Activated B cell treated with CpG ODN at 0.5 μM for 24 hours (primary cell): ENCODE measurements around the gene PBX3. TPM values are rescaled to one million over a fixed set of nuclear protein-coding genes. Genes with fewer than 3 reads are reported as not detected.

ENCODE experiments used
- ATAC-seq: fragments of 200-7000 bp; cut with Tn5 transposase; one replicate; pipeline ENCODE4 v1.10.0; 2021; ENCODE audit warnings: low read depth, mild to moderate bottlenecking, moderate library complexity
- CTCF ChIA-PET: fragments of 350-600 bp; sonication (Branson Sonifier 250); formaldehyde crosslinking; loops from one replicate; lab custom pipeline; 2021; ENCODE audit warnings: antibody characterized with exemption; lab: Charles Lee
- POLR2A ChIA-PET: fragments of 350-600 bp; sonication (Branson Sonifier 250); formaldehyde crosslinking; loops from one replicate; lab custom pipeline; 2021; ENCODE audit warnings: antibody characterized with exemption; lab: Charles Lee
- DNase-seq: peaks from one replicate; pipeline ENCODE4 v3.0.0; 2022
- H3K27ac Mint-ChIP-seq: one replicate; pipeline ENCODE4 v1.8.0; 2020; ENCODE audit warnings: mixed read lengths
- H3K27me3 Mint-ChIP-seq: one replicate; pipeline ENCODE4 v1.8.0; 2021; ENCODE audit warnings: mixed read lengths
- H3K36me3 Mint-ChIP-seq: one replicate; pipeline ENCODE4 v1.8.0; 2021; ENCODE audit warnings: low read depth, mixed read lengths
- H3K4me1 Mint-ChIP-seq: one replicate; pipeline ENCODE4 v1.8.0; 2021; ENCODE audit warnings: mixed read lengths
- H3K4me3 Mint-ChIP-seq: one replicate; pipeline ENCODE4 v1.8.0; 2020; ENCODE audit warnings: mild to moderate bottlenecking, mixed read lengths
- H3K9me3 Mint-ChIP-seq: one replicate; pipeline ENCODE4 v1.8.0; 2020; ENCODE audit warnings: mixed read lengths
- intact Hi-C: fragments of 100-400 bp; cut with micrococcal nuclease; formaldehyde crosslinking; loops from one replicate; pipeline ENCODE4 v1.15.1; 2024
- total RNA-seq: library from RNA; stranded (reverse); gene quantifications from 2 replicates; pipeline ENCODE4 v1.2.3, GENCODE V29; 2022
- TF ChIP-seq, protein P1 (sequence below): fragments of 200-600 bp; IDR thresholded peaks from one replicate; pipeline ENCODE4 v1.8.0; 2022; ENCODE audit warnings: antibody characterized with exemption, mild to moderate bottlenecking

The PBX3 gene
- total RNA-seq, 1 donor from 2014 or later, result 37.2 TPM

GRCh38 chr9:125993466-125993865, 246.3 kb downstream of the PBX3 start:
- Mint-ChIP-seq H3K4me3 (no peak overlapping the region), H3K36me3 (no peaks in the 10 kb centered on the region), H3K4me1 (no peaks in the 10 kb centered on the region), H3K9me3 (no peaks in the 10 kb centered on the region), H3K27ac (no peak overlapping the region), H3K27me3 (peaks cover 3% of the 10 kb centered on the region)
- intact Hi-C loops, result no loop called here
- TF ChIP-seq, protein P1, sequence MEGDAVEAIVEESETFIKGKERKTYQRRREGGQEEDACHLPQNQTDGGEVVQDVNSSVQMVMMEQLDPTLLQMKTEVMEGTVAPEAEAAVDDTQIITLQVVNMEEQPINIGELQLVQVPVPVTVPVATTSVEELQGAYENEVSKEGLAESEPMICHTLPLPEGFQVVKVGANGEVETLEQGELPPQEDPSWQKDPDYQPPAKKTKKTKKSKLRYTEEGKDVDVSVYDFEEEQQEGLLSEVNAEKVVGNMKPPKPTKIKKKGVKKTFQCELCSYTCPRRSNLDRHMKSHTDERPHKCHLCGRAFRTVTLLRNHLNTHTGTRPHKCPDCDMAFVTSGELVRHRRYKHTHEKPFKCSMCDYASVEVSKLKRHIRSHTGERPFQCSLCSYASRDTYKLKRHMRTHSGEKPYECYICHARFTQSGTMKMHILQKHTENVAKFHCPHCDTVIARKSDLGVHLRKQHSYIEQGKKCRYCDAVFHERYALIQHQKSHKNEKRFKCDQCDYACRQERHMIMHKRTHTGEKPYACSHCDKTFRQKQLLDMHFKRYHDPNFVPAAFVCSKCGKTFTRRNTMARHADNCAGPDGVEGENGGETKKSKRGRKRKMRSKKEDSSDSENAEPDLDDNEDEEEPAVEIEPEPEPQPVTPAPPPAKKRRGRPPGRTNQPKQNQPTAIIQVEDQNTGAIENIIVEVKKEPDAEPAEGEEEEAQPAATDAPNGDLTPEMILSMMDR, result no peak
- CTCF ChIA-PET, result no interaction called here
- ATAC-seq (no peak), DNase-seq (peak; percentile 1)
- POLR2A ChIA-PET, result no interaction called here

GRCh38 chr9:125994066-125994943, 247.1 kb downstream of the PBX3 start:
- intact Hi-C loops, result no loop called here
- peaks cover 3% of the 10 kb centered on the region for H3K27me3 Mint-ChIP-seq

DNA sequence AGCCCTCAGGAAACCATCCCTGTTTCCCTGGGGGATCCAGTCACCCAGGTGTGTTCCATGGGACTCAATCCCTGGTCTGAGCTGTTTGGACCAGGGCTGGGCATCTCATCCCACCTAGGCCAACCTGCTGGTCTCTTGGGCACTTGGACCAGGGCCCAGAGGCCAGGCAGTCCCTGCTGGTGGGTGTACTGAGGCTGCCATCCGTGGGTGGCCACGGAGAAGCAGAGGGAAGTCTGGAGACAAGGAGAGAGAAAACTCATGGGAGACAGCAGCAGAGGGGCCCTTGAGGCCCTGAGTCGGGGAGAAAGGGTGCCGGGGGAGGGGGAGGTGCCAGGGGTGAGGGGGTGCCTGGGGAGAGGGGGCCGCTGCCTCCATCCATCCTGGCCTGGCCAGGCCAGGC, 247.8 kb downstream of the PBX3 start:
- Mint-ChIP-seq H3K36me3 (no peaks in the 10 kb centered on the region), H3K4me3 (no peak overlapping the region), H3K27ac (no peak overlapping the region), H3K9me3 (no peaks in the 10 kb centered on the region), H3K27me3 (peaks cover 3% of the 10 kb centered on the region), H3K4me1 (no peaks in the 10 kb centered on the region)
- CTCF ChIA-PET, result no interaction called here
- intact Hi-C loops, result no loop called here
- DNase-seq, result no peak
- TF ChIP-seq, protein P1, result no peak
- ATAC-seq, result no peak
- POLR2A ChIA-PET, result no interaction called here

More at GRCh38 chr9:125994066-125994943, 247.1 kb downstream of the PBX3 start:
- Mint-ChIP-seq H3K27ac (no peak overlapping the region), H3K36me3 (no peaks in the 10 kb centered on the region), H3K4me1 (no peaks in the 10 kb centered on the region), H3K9me3 (no peaks in the 10 kb centered on the region), H3K4me3 (no peak overlapping the region)
- POLR2A ChIA-PET, result no interaction called here
- CTCF ChIA-PET, result no interaction called here
- DNase-seq (peak; percentile 9), ATAC-seq (no peak)
- TF ChIP-seq, protein P1, result no peak

GRCh38 chr9:125995706-125996105, 248.5 kb downstream of the PBX3 start:
- intact Hi-C loops, result no loop called here
- Mint-ChIP-seq H3K4me3 (no peak overlapping the region), H3K27me3 (peaks cover 5% of the 10 kb centered on the region), H3K27ac (no peak overlapping the region), H3K4me1 (no peaks in the 10 kb centered on the region), H3K36me3 (no peaks in the 10 kb centered on the region), H3K9me3 (no peaks in the 10 kb centered on the region)
- no peak for ATAC-seq
- ChIA-PET POLR2A (no interaction called here), CTCF (no interaction called here)
- TF ChIP-seq, protein P1, result no peak
- DNase-seq, result no peak

DNA sequence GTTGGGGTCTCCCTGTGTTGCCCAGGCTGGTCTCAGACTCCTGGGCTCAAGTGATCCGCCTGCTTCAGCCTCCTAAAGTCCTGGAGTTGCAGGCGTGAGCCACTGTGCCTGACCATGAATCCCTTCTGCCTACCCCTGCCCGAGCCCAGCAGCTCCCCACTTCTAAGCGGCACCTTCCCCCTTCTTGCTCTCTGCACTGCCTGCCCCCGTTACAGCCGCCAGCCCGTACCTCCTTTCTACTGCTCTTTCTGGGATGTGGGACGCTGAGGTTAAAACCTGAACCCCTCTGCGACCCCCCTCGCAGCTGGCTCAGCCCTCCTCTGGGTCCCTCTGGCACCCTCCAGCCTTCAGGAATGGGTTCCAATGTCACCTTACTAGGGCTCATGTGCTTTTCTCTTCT, 249.6 kb downstream of the PBX3 start:
- CTCF ChIA-PET, result no interaction called here
- DNase-seq (no peak), ATAC-seq (no peak)
- POLR2A ChIA-PET, result no interaction called here
- Mint-ChIP-seq H3K36me3 (no peaks in the 10 kb centered on the region), H3K27me3 (peaks cover 7% of the 10 kb centered on the region), H3K9me3 (no peaks in the 10 kb centered on the region), H3K4me1 (no peaks in the 10 kb centered on the region), H3K27ac (no peak overlapping the region), H3K4me3 (no peak overlapping the region)
- TF ChIP-seq, protein P1, result no peak
- intact Hi-C loops, result no loop called here
